ENCODE measurements around the gene UQCRHL.
"Not testable (repeated sequence)": the region's sequence is repeated elsewhere in the genome, so short reads cannot be mapped to it uniquely, and the experiment has no call there.

Gene UQCRHL

GRCh38 chr1:15807549-15807948 is at the start of gene UQCRHL:
UQCRHL (minus strand) TSS chr1:15807649; CDS start chr1:15807649, 0 bp downstream.
- not testable (repeated sequence) for H3K4me1 Mint-ChIP-seq (ENCODE audit: low read depth); H3K36me3 Mint-ChIP-seq (ENCODE audit: low read depth); H3K4me3 Mint-ChIP-seq; H3K9me3 Mint-ChIP-seq; H3K27me3 Mint-ChIP-seq (ENCODE audit: low read depth); H3K27ac Mint-ChIP-seq

- H3K27me3 Mint-ChIP-seq (ENCODE audit: low read depth), result no peaks in the 10 kb centered on the region
- H3K27ac Mint-ChIP-seq, result no peak overlapping the region
- no peak overlapping the region for H3K4me3 Mint-ChIP-seq
- H3K36me3 Mint-ChIP-seq (ENCODE audit: low read depth), result peaks cover 2% of the 10 kb centered on the region
- H3K9me3 Mint-ChIP-seq, result no peaks in the 10 kb centered on the region
- H3K4me1 Mint-ChIP-seq (ENCODE audit: low read depth), result peaks cover 8% of the 10 kb centered on the region
These were observed 49.4 kb upstream of the UQCRHL start for GRCh38 chr1:15856888-15857287.

- H3K4me3 Mint-ChIP-seq, result no peak overlapping the region
- no peaks in the 10 kb centered on the region for H3K27me3 Mint-ChIP-seq (ENCODE audit: low read depth)
- H3K36me3 Mint-ChIP-seq (ENCODE audit: low read depth), result no peaks in the 10 kb centered on the region
- no peaks in the 10 kb centered on the region for H3K9me3 Mint-ChIP-seq
- no peak overlapping the region for H3K27ac Mint-ChIP-seq
- peaks cover 22% of the 10 kb centered on the region for H3K4me1 Mint-ChIP-seq (ENCODE audit: low read depth)
These were observed 45.4 kb upstream of the UQCRHL start for GRCh38 chr1:15852828-15853302.

- H3K4me1 Mint-ChIP-seq (ENCODE audit: low read depth), result peaks cover 22% of the 10 kb centered on the region
- no peaks in the 10 kb centered on the region for H3K36me3 Mint-ChIP-seq (ENCODE audit: low read depth)
- H3K4me3 Mint-ChIP-seq, result no peak overlapping the region
- H3K27ac Mint-ChIP-seq, result no peak overlapping the region
- H3K27me3 Mint-ChIP-seq (ENCODE audit: low read depth), result no peaks in the 10 kb centered on the region
- H3K9me3 Mint-ChIP-seq, result no peaks in the 10 kb centered on the region
These were observed 44.8 kb upstream of the UQCRHL start for GRCh38 chr1:15852036-15852827.

GRCh38 chr1:15851210-15852035 is 44.0 kb upstream of the UQCRHL start:
- Mint-ChIP-seq H3K27me3 (ENCODE audit: low read depth) (no peaks in the 10 kb centered on the region), H3K9me3 (no peaks in the 10 kb centered on the region), H3K4me3 (no peak overlapping the region), H3K4me1 (ENCODE audit: low read depth) (peaks cover 22% of the 10 kb centered on the region), H3K27ac (no peak overlapping the region), H3K36me3 (ENCODE audit: low read depth) (no peaks in the 10 kb centered on the region)

- Mint-ChIP-seq H3K9me3 (no peaks in the 10 kb centered on the region), H3K4me1 (ENCODE audit: low read depth) (peaks cover 22% of the 10 kb centered on the region), H3K27ac (no peak overlapping the region), H3K27me3 (ENCODE audit: low read depth) (no peaks in the 10 kb centered on the region), H3K4me3 (peak overlapping the region; percentile 74), H3K36me3 (ENCODE audit: low read depth) (no peaks in the 10 kb centered on the region)
These were observed 43.1 kb upstream of the UQCRHL start for GRCh38 chr1:15850471-15851001.

- Mint-ChIP-seq H3K36me3 (ENCODE audit: low read depth) (no peaks in the 10 kb centered on the region), H3K27ac (peak overlapping the region; percentile 47), H3K27me3 (ENCODE audit: low read depth) (no peaks in the 10 kb centered on the region), H3K4me3 (peak overlapping the region; percentile 97), H3K4me1 (ENCODE audit: low read depth) (peaks cover 27% of the 10 kb centered on the region), H3K9me3 (no peaks in the 10 kb centered on the region)
These were observed 42.4 kb upstream of the UQCRHL start for GRCh38 chr1:15849775-15850324.

GRCh38 chr1:15848929-15849774 is 41.7 kb upstream of the UQCRHL start:
- Mint-ChIP-seq H3K4me3 (peak overlapping the region; percentile 97), H3K36me3 (ENCODE audit: low read depth) (no peaks in the 10 kb centered on the region), H3K27me3 (ENCODE audit: low read depth) (no peaks in the 10 kb centered on the region), H3K4me1 (ENCODE audit: low read depth) (peaks cover 28% of the 10 kb centered on the region), H3K27ac (peak overlapping the region; percentile 94), H3K9me3 (no peaks in the 10 kb centered on the region)

GRCh38 chr1:15848143-15848928 is 40.9 kb upstream of the UQCRHL start:
- H3K9me3 Mint-ChIP-seq, result no peaks in the 10 kb centered on the region
- peak overlapping the region; percentile 97 for H3K4me3 Mint-ChIP-seq
- no peaks in the 10 kb centered on the region for H3K36me3 Mint-ChIP-seq (ENCODE audit: low read depth)
- H3K27me3 Mint-ChIP-seq (ENCODE audit: low read depth), result no peaks in the 10 kb centered on the region
- peaks cover 28% of the 10 kb centered on the region for H3K4me1 Mint-ChIP-seq (ENCODE audit: low read depth)
- peak overlapping the region; percentile 94 for H3K27ac Mint-ChIP-seq

- Mint-ChIP-seq H3K36me3 (ENCODE audit: low read depth) (no peaks in the 10 kb centered on the region), H3K9me3 (no peaks in the 10 kb centered on the region), H3K4me1 (ENCODE audit: low read depth) (peaks cover 28% of the 10 kb centered on the region), H3K27ac (peak overlapping the region; percentile 73), H3K4me3 (peak overlapping the region; percentile 74), H3K27me3 (ENCODE audit: low read depth) (no peaks in the 10 kb centered on the region)
These were observed 40.4 kb upstream of the UQCRHL start for GRCh38 chr1:15847893-15848142.

GRCh38 chr1:15847100-15847892 is 39.8 kb upstream of the UQCRHL start, which contains the start of gene SPEN:
SPEN (plus strand) TSS chr1:15847707; CDS start chr1:15848068, 361 bp downstream.
- Mint-ChIP-seq H3K4me3 (peak within 1 kb of the TSS; percentile 97), H3K27me3 (ENCODE audit: low read depth) (no peaks in the 10 kb centered on the region), H3K36me3 (ENCODE audit: low read depth) (no peaks in the 10 kb centered on the region), H3K4me1 (ENCODE audit: low read depth) (peaks cover 28% of the 10 kb centered on the region), H3K27ac (peak within 1 kb of the TSS; percentile 94), H3K9me3 (no peaks in the 10 kb centered on the region)

GRCh38 chr1:15846056-15846455 is 38.6 kb upstream of the UQCRHL start:
- not testable (repeated sequence) for H3K27ac Mint-ChIP-seq; H3K27me3 Mint-ChIP-seq (ENCODE audit: low read depth); H3K36me3 Mint-ChIP-seq (ENCODE audit: low read depth); H3K9me3 Mint-ChIP-seq
- peak overlapping the region; percentile 93 for H3K4me3 Mint-ChIP-seq
- H3K4me1 Mint-ChIP-seq (ENCODE audit: low read depth), result peaks cover 19% of the 10 kb centered on the region

Measured in T-helper 1 cell treated with Interleukin-12 subunit alpha and Interleukin-12 subunit beta and Interleukin-4 antibody, amounts not matched to agents 30 μg/mL and 1 μg/mL, for 36 hours (primary cell).